Ectodermal cell (in vitro differentiated cells): Measurements from ENCODE around the gene ADAMTSL3.
"Not testable (repeated sequence)": the region's sequence is repeated elsewhere in the genome, so short reads cannot be mapped to it uniquely, and the experiment has no call there.

Source experiments
- H3K27ac ChIP-seq: 2 replicates; pipeline ENCODE4 v1.7.0; 2013; ENCODE audit warnings: mild to moderate bottlenecking, low read depth, low read length; ENCODE audit not compliant: insufficient read depth, poor library complexity, severe bottlenecking
- H3K27me3 ChIP-seq: 2 replicates; pipeline ENCODE4 v1.7.0; 2013; ENCODE audit warnings: mild to moderate bottlenecking, low read length; ENCODE audit not compliant: insufficient read depth, control insufficient read depth, poor library complexity, severe bottlenecking
- H3K36me3 ChIP-seq: one replicate; pipeline ENCODE4 v1.7.0; 2013; ENCODE audit warnings: low read length; ENCODE audit not compliant: control insufficient read depth, insufficient read depth
- H3K4me1 ChIP-seq: one replicate; pipeline ENCODE4 v1.7.0; 2013; ENCODE audit warnings: low read length; ENCODE audit not compliant: control insufficient read depth, insufficient read depth
- H3K4me3 ChIP-seq: 2 replicates; pipeline ENCODE4 v1.7.0; 2013; ENCODE audit warnings: low read depth, low read length, control low read depth; ENCODE audit not compliant: insufficient read depth
- H3K9me3 ChIP-seq: 2 replicates; pipeline ENCODE4 v1.7.0; 2013; ENCODE audit warnings: mild to moderate bottlenecking, low read length, moderate library complexity; ENCODE audit not compliant: control insufficient read depth
- WGBS, 2 experiments: methylation state at CpG; one replicate each; pipeline ENCODE4 v1.1.7; 2013; ENCODE audit warnings: missing lambda C conversion rate in 2 of 2; 5-methylcytosine and 5-hydroxymethylcytosine counted together

Gene ADAMTSL3

GRCh38 chr15:84057714-84058331 is 403.9 kb downstream of the ADAMTSL3 start:
- H3K27me3 ChIP-seq = no peaks in the 10 kb centered on the region
- no peaks in the 10 kb centered on the region for H3K36me3 ChIP-seq
- H3K27ac ChIP-seq = no peak overlapping the region
- no peaks in the 10 kb centered on the region for H3K4me1 ChIP-seq
- H3K4me3 ChIP-seq = no peak overlapping the region
- no peaks in the 10 kb centered on the region for H3K9me3 ChIP-seq
- 56 to 61% methylated on average over 3 to 5 of the region's 5 CpGs for WGBS, 2 experiments

- not testable (repeated sequence) for H3K27me3 ChIP-seq, H3K27ac ChIP-seq, H3K9me3 ChIP-seq, H3K4me1 ChIP-seq, H3K36me3 ChIP-seq, H3K4me3 ChIP-seq
- WGBS, 2 experiments = 87 to 89% methylated on average over 2 of the region's 2 CpGs
Observed at GRCh38 chr15:84063674-84064073, 409.8 kb downstream of the ADAMTSL3 start.

DNA sequence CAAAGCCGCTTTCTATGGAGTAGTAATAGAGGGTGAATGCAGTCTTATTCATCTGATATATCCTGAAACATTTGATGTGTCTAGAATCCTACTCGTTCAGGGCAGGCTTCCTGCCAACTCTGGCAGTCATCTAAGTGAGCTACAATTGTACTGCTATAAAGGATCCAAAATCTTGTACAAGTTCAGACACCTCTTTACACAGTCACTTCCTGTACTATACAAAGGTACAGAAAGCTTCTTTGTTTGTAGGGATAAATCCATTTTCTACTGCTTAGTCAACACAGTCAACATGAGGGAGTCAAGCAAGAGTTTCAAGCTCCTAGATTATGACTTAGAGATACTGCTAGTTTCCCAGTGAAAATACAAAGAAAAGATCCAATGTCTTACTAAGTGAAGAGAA is 414.8 kb downstream of the ADAMTSL3 start:
- not testable (repeated sequence) for H3K36me3 ChIP-seq, H3K27me3 ChIP-seq, H3K9me3 ChIP-seq, H3K27ac ChIP-seq, H3K4me1 ChIP-seq, H3K4me3 ChIP-seq
- WGBS, 2 experiments = 82 to 88% methylated on average over 1 to 2 of the region's 2 CpGs

DNA sequence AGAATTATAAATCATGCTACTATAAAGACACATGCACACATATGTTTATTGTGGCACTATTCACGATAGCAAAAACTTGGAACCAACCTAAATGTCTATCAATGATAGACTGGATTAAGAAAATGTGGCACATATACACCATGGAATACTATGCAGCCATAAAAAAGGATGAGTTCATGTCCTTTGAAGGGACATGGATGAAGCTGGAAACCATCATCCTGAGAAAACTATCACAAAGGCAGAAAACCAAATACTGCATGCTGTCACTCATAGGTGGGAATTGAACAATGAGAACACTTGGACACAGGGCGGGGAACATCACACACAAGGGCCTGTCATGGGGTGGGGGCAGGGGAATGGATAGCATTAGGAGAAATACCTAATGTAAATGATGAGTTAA is 424.1 kb downstream of the ADAMTSL3 start:
- peaks cover 43% of the 10 kb centered on the region for H3K27me3 ChIP-seq
- not testable (repeated sequence) for H3K27ac ChIP-seq, H3K4me3 ChIP-seq, H3K36me3 ChIP-seq, H3K4me1 ChIP-seq, H3K9me3 ChIP-seq
- WGBS, 2 experiments = 86 to 91% methylated on average over 1 to 2 of the region's 2 CpGs

GRCh38 chr15:84079325-84079884 is 425.5 kb downstream of the ADAMTSL3 start:
- Histone ChIP-seq H3K27me3 (peaks cover 43% of the 10 kb centered on the region), H3K4me3 (peak overlapping the region; percentile 61)
- not testable (repeated sequence) for H3K27ac ChIP-seq, H3K9me3 ChIP-seq, H3K36me3 ChIP-seq, H3K4me1 ChIP-seq
- WGBS, 2 experiments = 12 to 16% methylated on average over 15 of the region's 15 CpGs

DNA sequence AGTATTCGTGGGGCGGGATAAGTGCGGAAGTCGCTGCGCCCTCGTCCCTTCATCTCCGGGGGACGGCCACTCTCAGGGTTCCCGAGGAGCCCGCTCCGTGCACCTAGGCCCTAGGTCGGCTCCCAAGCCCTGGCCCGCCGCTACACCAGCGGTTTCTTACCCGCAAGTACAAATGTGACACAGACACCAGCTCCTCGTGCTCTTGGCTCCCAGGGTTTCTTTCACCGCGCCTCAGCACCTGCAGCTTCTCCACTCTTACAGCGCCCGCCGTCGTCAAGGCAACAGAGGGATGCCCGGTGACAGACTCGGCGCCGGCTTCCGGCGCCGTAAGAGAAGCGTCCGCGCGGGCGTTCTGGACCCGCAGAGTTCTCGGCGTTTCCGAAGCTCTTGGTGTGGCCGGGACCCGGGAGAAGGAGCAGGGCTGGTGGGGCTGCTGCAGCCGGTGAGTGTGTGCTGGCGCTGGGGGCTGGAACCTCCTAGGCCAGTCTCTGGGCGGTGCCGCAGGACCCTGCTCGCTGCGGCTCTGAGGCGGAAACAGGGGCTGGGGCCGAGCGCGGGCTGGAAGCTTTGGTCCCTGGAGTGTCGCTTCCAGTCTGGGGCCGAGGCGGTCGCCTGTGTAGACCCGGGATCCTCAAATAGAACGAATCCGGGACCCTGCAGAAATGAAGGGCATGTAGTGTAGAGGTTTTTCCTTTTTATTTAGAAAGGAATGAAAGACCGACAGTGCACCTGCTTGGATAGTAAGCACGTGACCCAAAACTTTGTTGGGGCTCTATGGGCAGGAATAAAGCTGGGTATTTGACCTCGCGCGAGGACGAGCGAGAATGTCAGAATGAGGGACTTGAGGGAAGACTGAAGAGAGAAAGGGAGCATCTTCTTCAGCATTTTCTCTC is 426.2 kb downstream of the ADAMTSL3 start:
- 1% methylated on average over 65 of the region's 65 CpGs for WGBS, 2 experiments
- H3K27ac ChIP-seq = no peak overlapping the region
- no peaks in the 10 kb centered on the region for H3K4me1 ChIP-seq
- no peaks in the 10 kb centered on the region for H3K36me3 ChIP-seq
- H3K9me3 ChIP-seq = no peaks in the 10 kb centered on the region
- peaks cover 43% of the 10 kb centered on the region for H3K27me3 ChIP-seq
- H3K4me3 ChIP-seq = peak overlapping the region; percentile 61

DNA sequence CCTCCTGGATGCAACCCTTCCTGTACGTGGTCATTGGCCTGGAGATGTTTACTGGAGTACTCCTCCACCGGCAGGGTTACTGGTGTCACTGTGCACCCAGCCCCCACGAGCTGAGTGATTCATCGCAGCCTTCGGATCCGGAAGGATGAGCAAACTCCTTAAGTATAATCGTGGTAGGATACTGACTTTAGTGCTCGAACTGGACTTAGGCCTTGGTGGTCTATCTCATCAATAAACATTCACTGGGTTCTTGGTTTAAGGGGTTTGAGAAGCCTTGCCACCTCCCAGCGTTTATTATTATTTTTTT is 426.8 kb downstream of the ADAMTSL3 start:
- 17 to 34% methylated on average over 6 to 9 of the region's 9 CpGs for WGBS, 2 experiments
- not testable (repeated sequence) for H3K36me3 ChIP-seq, H3K4me1 ChIP-seq, H3K27ac ChIP-seq, H3K9me3 ChIP-seq
- H3K27me3 ChIP-seq = peaks cover 43% of the 10 kb centered on the region
- peak overlapping the region; percentile 61 for H3K4me3 ChIP-seq

DNA sequence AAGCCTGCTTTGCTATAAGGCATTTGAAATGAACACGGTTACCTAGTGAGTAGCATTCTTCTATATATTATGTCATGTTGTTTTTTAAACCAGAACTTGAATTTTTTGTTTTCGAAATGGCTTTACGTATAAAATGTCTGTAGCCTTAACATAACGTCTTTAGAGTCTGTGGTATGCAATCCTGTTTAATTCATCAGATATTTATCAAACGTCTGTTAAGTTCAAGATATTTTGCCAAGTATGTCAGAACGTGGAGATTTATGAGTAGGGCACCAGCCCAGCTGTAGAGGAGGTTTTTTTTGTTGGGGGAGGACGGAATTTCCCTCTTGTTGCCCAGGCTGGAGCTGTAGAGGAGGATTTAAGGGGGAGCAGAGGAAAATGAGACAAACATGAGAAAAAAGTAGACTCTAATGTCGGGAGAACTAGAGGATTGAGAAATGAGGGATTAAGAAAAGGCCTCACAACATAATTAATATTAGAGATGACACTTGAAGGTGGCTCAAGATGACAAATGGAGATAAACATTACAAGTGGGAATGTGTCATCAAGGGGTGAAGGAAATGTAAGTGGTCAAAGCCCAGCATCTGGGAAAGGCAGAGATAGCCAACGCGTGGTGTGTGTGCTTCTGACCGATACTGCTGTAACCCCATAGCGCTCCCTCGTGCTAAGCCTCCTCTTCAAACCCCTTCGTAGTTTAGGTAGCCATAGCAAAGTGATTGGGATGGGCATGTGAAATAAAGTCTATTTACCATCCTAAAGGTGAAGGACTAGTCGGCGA is 427.7 kb downstream of the ADAMTSL3 start:
- Histone ChIP-seq H3K9me3 (no peaks in the 10 kb centered on the region), H3K4me1 (no peaks in the 10 kb centered on the region), H3K27ac (no peak overlapping the region), H3K36me3 (no peaks in the 10 kb centered on the region), H3K4me3 (no peak overlapping the region), H3K27me3 (peaks cover 43% of the 10 kb centered on the region)
- WGBS, 2 experiments = 93 to 94% methylated on average over 16 of the region's 16 CpGs

GRCh38 chr15:84082739-84083138 is 428.8 kb downstream of the ADAMTSL3 start:
- H3K27me3 ChIP-seq = peaks cover 43% of the 10 kb centered on the region

GRCh38 chr15:84086071-84086470 is 432.1 kb downstream of the ADAMTSL3 start:
- not testable (repeated sequence) for H3K36me3 ChIP-seq, H3K27ac ChIP-seq, H3K4me3 ChIP-seq, H3K4me1 ChIP-seq, H3K9me3 ChIP-seq
- H3K27me3 ChIP-seq = peaks cover 18% of the 10 kb centered on the region
- 84 to 95% methylated on average over 3 of the region's 3 CpGs for WGBS, 2 experiments

More at GRCh38 chr15:84082739-84083138, 428.8 kb downstream of the ADAMTSL3 start:
- H3K27ac ChIP-seq = no peak overlapping the region
- H3K36me3 ChIP-seq = no peaks in the 10 kb centered on the region
- no peaks in the 10 kb centered on the region for H3K9me3 ChIP-seq
- 42 to 83% methylated on average over 2 of the region's 2 CpGs for WGBS, 2 experiments
- no peak overlapping the region for H3K4me3 ChIP-seq
- no peaks in the 10 kb centered on the region for H3K4me1 ChIP-seq
